ENCODE results near the gene FCN2. TPM values are rescaled to one million over a fixed set of nuclear protein-coding genes. Genes with fewer than 3 reads are reported as not detected.

The FCN2 gene
- total RNA-seq, 1 experiment from 2014 or later: not detected

GRCh38 chr9:134834217-134834956, 46.2 kb upstream of the FCN2 start:
- POLR2A ChIA-PET: no interaction called here
- DNase-seq (ENCODE audit: low read depth, low spot score) (no peak), ATAC-seq (no peak)
- Histone ChIP-seq H3K4me3 (replicated peaks in 1 of 2; ENCODE audit: low read depth in 1 of 2, low read length in 2 of 2) (no peak overlapping the region), H3K36me3 (ENCODE audit: control insufficient read depth in 1 of 2, insufficient read depth in 2 of 2, low read length in 2 of 2) (no peaks in the 10 kb centered on the region), H3K27me3 (ENCODE audit: insufficient read depth, low read length) (no peaks in the 10 kb centered on the region), H3K9me2 (ENCODE audit: insufficient read depth) (no peaks in the 10 kb centered on the region), H2AFZ (ENCODE audit: low read depth, low read length, poor library complexity, severe bottlenecking) (no peak overlapping the region), H4K20me1 (ENCODE audit: insufficient read depth) (no peaks in the 10 kb centered on the region), H3K9ac (ENCODE audit: low read length) (no peak overlapping the region), H3K4me1 (ENCODE audit: control insufficient read depth in 1 of 2, insufficient read depth in 2 of 2, low read length in 2 of 2) (peaks cover 0 to 7% of the 10 kb centered on the region in 2 experiments; a peak in 2 of 4 replicates), H3K4me2 (ENCODE audit: low read length) (no peak overlapping the region), H3K27ac (ENCODE audit: low read depth, low read length) (no peak overlapping the region), H3K79me2 (ENCODE audit: insufficient read depth, low read length) (no peaks in the 10 kb centered on the region), H3K9me3 (ENCODE audit: control insufficient read depth in 1 of 2, insufficient read depth in 1 of 2, low read depth in 1 of 2, low read length in 2 of 2) (no peaks in the 10 kb centered on the region)
- no TSS peak for BruUV-seq (replicated peaks)
- CTCF ChIA-PET: no interaction called here
- intact Hi-C loops (cut with micrococcal nuclease): no loop called here
- no peak for TF ChIP-seq SP1 (IDR thresholded peaks at IDR 0.05; ENCODE audit: low read depth)
- no peak for TF ChIP-seq FOSL1 (IDR thresholded peaks at IDR 0.05; ENCODE audit: low read depth)
- TF ChIP-seq CBX3 (IDR thresholded peaks at IDR 0.05; ENCODE audit: low read depth): no peak
- TF ChIP-seq ZFX (IDR thresholded peaks at IDR 0.05): no peak
- RAD21 ChIA-PET (ENCODE audit: low non-redundant PET in 1 of 2, low total read pairs in 2 of 2, uncharacterized antibody in 2 of 2, unreplicated experiment in 2 of 2): no interaction called here

GRCh38 chr9:134834957-134835419, 45.6 kb upstream of the FCN2 start:
- Histone ChIP-seq H3K4me3 (replicated peaks in 1 of 2; ENCODE audit: low read depth in 1 of 2, low read length in 2 of 2) (no peak overlapping the region), H3K79me2 (ENCODE audit: insufficient read depth, low read length) (no peaks in the 10 kb centered on the region), H3K27ac (ENCODE audit: low read depth, low read length) (no peak overlapping the region), H3K9ac (ENCODE audit: low read length) (no peak overlapping the region), H2AFZ (ENCODE audit: low read depth, low read length, poor library complexity, severe bottlenecking) (no peak overlapping the region), H4K20me1 (ENCODE audit: insufficient read depth) (no peaks in the 10 kb centered on the region), H3K27me3 (ENCODE audit: insufficient read depth, low read length) (no peaks in the 10 kb centered on the region), H3K9me3 (ENCODE audit: control insufficient read depth in 1 of 2, insufficient read depth in 1 of 2, low read depth in 1 of 2, low read length in 2 of 2) (no peaks in the 10 kb centered on the region), H3K36me3 (ENCODE audit: control insufficient read depth in 1 of 2, insufficient read depth in 2 of 2, low read length in 2 of 2) (no peaks in the 10 kb centered on the region), H3K4me1 (ENCODE audit: control insufficient read depth in 1 of 2, insufficient read depth in 2 of 2, low read length in 2 of 2) (peaks cover 0 to 7% of the 10 kb centered on the region in 2 experiments; a peak in 2 of 4 replicates), H3K4me2 (ENCODE audit: low read length) (no peak overlapping the region), H3K9me2 (ENCODE audit: insufficient read depth) (no peaks in the 10 kb centered on the region)
- ChIA-PET CTCF (no interaction called here), RAD21 (ENCODE audit: low non-redundant PET in 1 of 2, low total read pairs in 2 of 2, uncharacterized antibody in 2 of 2, unreplicated experiment in 2 of 2) (no interaction called here), POLR2A (no interaction called here)
- ATAC-seq (no peak), DNase-seq (ENCODE audit: low read depth, low spot score) (no peak)
- BruUV-seq (replicated peaks): no TSS peak
- intact Hi-C loops (cut with micrococcal nuclease): no loop called here
- no peak for TF ChIP-seq SIN3A (IDR thresholded peaks at IDR 0.05; ENCODE audit: low read depth)
